ENCODE results near the gene NEDD1. TPM values are rescaled to one million over a fixed set of nuclear protein-coding genes. Genes with fewer than 3 reads are reported as not detected.

Gene NEDD1
- total and polyA plus RNA-seq, 10 of the 15 experiments (the other 5 are each of a cell fraction or from before 2014, with no cell fraction given) = 15.9 to 52.6 (median 28.7) TPM

- TF ChIP-seq IRF4 (IDR thresholded peaks at IDR 0.05; ENCODE audit: low read depth, low read length) = no peak
- no peak for TF ChIP-seq CUX1 (IDR thresholded peaks at IDR 0.05; ENCODE audit: insufficient replicate concordance, low read depth, low read length)
- TF ChIP-seq SREBF2 (IDR thresholded peaks at IDR 0.05; ENCODE audit: low read length) = no peak
- no peak for TF ChIP-seq SMAD1 (IDR thresholded peaks at IDR 0.05; ENCODE audit: low read depth, partially characterized antibody)
- no peak for TF ChIP-seq KAT2A (conservative IDR thresholded peaks at IDR 0.05; ENCODE audit: control insufficient read depth, low read depth, low read length)
- no peak for TF ChIP-seq NFXL1 (IDR thresholded peaks at IDR 0.05; ENCODE audit: borderline replicate concordance)
- peak; percentile 93 for TF ChIP-seq CREB1 (IDR thresholded peaks at IDR 0.05; ENCODE audit: low read depth)
- no peak for TF ChIP-seq E2F8 (IDR thresholded peaks at IDR 0.05; ENCODE audit: low read depth, partially characterized antibody)
- no peak for TF ChIP-seq FOXM1 (IDR thresholded peaks at IDR 0.05; ENCODE audit: low read depth, low read length)
- TF ChIP-seq SIX5 (IDR thresholded peaks at IDR 0.05; ENCODE audit: low read depth, low read length, severe bottlenecking) = no peak
- no peak for TF ChIP-seq YBX1 (IDR thresholded peaks at IDR 0.05)
- TF ChIP-seq SP1 (IDR thresholded peaks at IDR 0.05; ENCODE audit: low read depth, low read length) = no peak
- TF ChIP-seq REST (IDR thresholded peaks at IDR 0.05; ENCODE audit: low read depth, low read length) = no peak
- no peak for TF ChIP-seq USF2 (IDR thresholded peaks at IDR 0.05; ENCODE audit: borderline replicate concordance, low read depth, low read length)
- TF ChIP-seq MLLT1 (IDR thresholded peaks at IDR 0.05) = peak; percentile 31; the same call in 1 of the 2 replicates
These were observed at the start of gene NEDD1 (continued) for GRCh38 chr12:96906849-96907670.
